IMR-90 (cell line): ENCODE measurements around the gene MDP1. TPM values are rescaled to one million over a fixed set of nuclear protein-coding genes. Genes with fewer than 3 reads are reported as not detected.
A peak's percentile ranks its signal among the peaks of the same experiment; 100 is the strongest.

ENCODE experiments used
- ATAC-seq: fragments of 200-7000 bp; cut with Tn5 transposase; 2 replicates; pipeline ENCODE4 v1.9.1; 2020; ENCODE audit warnings: low read depth, mild to moderate bottlenecking, moderate library complexity
- Bru-seq: library from RNA; stranded (reverse); fragments of 400-500 nt; gene quantifications from one replicate; lab custom pipeline; 2021; lab: Mats Ljungman, UMichigan
- BruChase-seq, 2 experiments: library from RNA; stranded (reverse); fragments of 400-500 nt; gene quantifications; one replicate each; lab custom pipeline; 2021; lab: Mats Ljungman, UMichigan
- BruUV-seq: library from RNA; stranded (reverse); fragments of 400-500 nt; replicated peaks from 2 replicates; lab custom pipeline; 2021; lab: Mats Ljungman, UMichigan
- CTCF ChIA-PET: fragments of 300-600 bp; formaldehyde crosslinking; extraction: SDS; loops from one replicate; lab custom pipeline; 2021; ENCODE audit warnings: antibody characterized with exemption; lab: Yijun Ruan, JAX
- POLR2A ChIA-PET: fragments of 300-600 bp; sonication (Branson Sonifier 250); formaldehyde crosslinking; loops from one replicate; lab custom pipeline; 2022; ENCODE audit warnings: antibody characterized with exemption; ENCODE audit not compliant: unreplicated experiment; lab: Charles Lee
- DNase-seq: peaks from one replicate; pipeline ENCODE4 v3.0.0; 2013
- H2AFZ ChIP-seq: replicated peaks from 2 replicates; pipeline ENCODE3; 2013; ENCODE audit warnings: low read length, mild to moderate bottlenecking; ENCODE audit not compliant: poor library complexity
- H2AK5ac ChIP-seq: 2 replicates; pipeline ENCODE4 v1.6.1; 2013; ENCODE audit warnings: low read depth, low read length, inconsistent platforms
- H2AK9ac ChIP-seq: replicated peaks from 2 replicates; pipeline ENCODE3; 2013; ENCODE audit warnings: mild to moderate bottlenecking, low read depth, low read length, moderate library complexity; ENCODE audit not compliant: poor library complexity
- H2BK120ac ChIP-seq: 2 replicates; pipeline ENCODE4 v1.6.1; 2013; ENCODE audit warnings: low read depth, low read length, inconsistent platforms
- H2BK15ac ChIP-seq: 3 replicates; pipeline ENCODE4 v1.6.1; 2013; ENCODE audit warnings: low read depth, low read length, inconsistent platforms
- H2BK20ac ChIP-seq: 2 replicates; pipeline ENCODE4 v1.6.1; 2013; ENCODE audit warnings: low read depth, mild to moderate bottlenecking, inconsistent platforms, low read length, moderate library complexity
- H2BK5ac ChIP-seq: 2 replicates; pipeline ENCODE4 v1.6.1; 2013; ENCODE audit warnings: mild to moderate bottlenecking, low read depth, low read length, inconsistent platforms; ENCODE audit not compliant: poor library complexity, severe bottlenecking
- H3K14ac ChIP-seq: replicated peaks from 2 replicates; pipeline ENCODE4 v1.6.1; 2013; ENCODE audit warnings: low read depth, low read length, inconsistent platforms
- H3K18ac ChIP-seq: 2 replicates; pipeline ENCODE4 v1.6.1; 2013; ENCODE audit warnings: low read depth, low read length, control low read depth
- H3K23ac ChIP-seq: 2 replicates; pipeline ENCODE4 v1.6.1; 2013; ENCODE audit warnings: low read depth, low read length, inconsistent platforms
- H3K27ac ChIP-seq: 2 replicates; pipeline ENCODE4 v1.5.1; 2013; ENCODE audit warnings: mild to moderate bottlenecking, control low read depth, low read length; ENCODE audit not compliant: insufficient read depth
- H3K27me3 ChIP-seq: 2 replicates; pipeline ENCODE4 v1.6.1; 2013; ENCODE audit warnings: low read length; ENCODE audit not compliant: control insufficient read depth, insufficient read depth
- H3K36me3 ChIP-seq: 2 replicates; pipeline ENCODE4 v1.6.1; 2013; ENCODE audit warnings: low read length, mixed read lengths; ENCODE audit not compliant: control insufficient read depth, insufficient read depth
- H3K4ac ChIP-seq: 2 replicates; pipeline ENCODE4 v1.6.1; 2013; ENCODE audit warnings: low read depth, low read length, inconsistent platforms
- H3K4me1 ChIP-seq: 2 replicates; pipeline ENCODE4 v1.6.1; 2013; ENCODE audit warnings: low read length, mixed read lengths; ENCODE audit not compliant: control insufficient read depth, insufficient read depth
- H3K4me2 ChIP-seq: 2 replicates; pipeline ENCODE4 v1.6.1; 2013; ENCODE audit warnings: low read depth, mild to moderate bottlenecking, control low read depth, low read length, moderate library complexity
- H3K4me3 ChIP-seq: 2 replicates; pipeline ENCODE4 v1.5.1; 2013; ENCODE audit warnings: low read depth, mild to moderate bottlenecking, control low read depth, low read length, moderate library complexity; ENCODE audit not compliant: insufficient read depth
- H3K56ac ChIP-seq: 2 replicates; pipeline ENCODE4 v1.6.1; 2013; ENCODE audit warnings: low read length, inconsistent platforms; ENCODE audit not compliant: insufficient read depth; ENCODE audit errors: extremely low read depth
- H3K79me1 ChIP-seq, 2 experiments: 2 replicates each; pipeline ENCODE4 v1.6.1; 2013; ENCODE audit warnings: low read length in 2 of 2, inconsistent platforms in 1 of 2, low read depth in 1 of 2
- H3K9ac ChIP-seq: 2 replicates; pipeline ENCODE4 v1.6.1; 2013; ENCODE audit warnings: low read depth, low read length, control low read depth
- H3K9me1 ChIP-seq: 2 replicates; pipeline ENCODE4 v1.6.1; 2013; ENCODE audit warnings: low read length, inconsistent platforms; ENCODE audit not compliant: insufficient read depth
- H3K9me3 ChIP-seq: 2 replicates; pipeline ENCODE4 v1.6.1; 2013; ENCODE audit warnings: low read length; ENCODE audit not compliant: control insufficient read depth, insufficient read depth
- H4K20me1 ChIP-seq: 2 replicates; pipeline ENCODE4 v1.6.1; 2013; ENCODE audit warnings: low read length, inconsistent platforms; ENCODE audit not compliant: insufficient read depth
- H4K5ac ChIP-seq: 2 replicates; pipeline ENCODE4 v1.6.1; 2013; ENCODE audit warnings: mild to moderate bottlenecking, low read depth, low read length, control low read depth
- H4K8ac ChIP-seq, 2 experiments: 2 replicates each; pipeline ENCODE4 v1.6.1; 2013; ENCODE audit warnings: low read depth in 2 of 2, low read length in 2 of 2, control low read depth in 1 of 2, inconsistent platforms in 1 of 2
- H4K91ac ChIP-seq: 2 replicates; pipeline ENCODE4 v1.6.1; 2013; ENCODE audit warnings: low read depth, low read length, inconsistent platforms; ENCODE audit not compliant: insufficient read depth
- BHLHE40 ChIP-seq: fragments of 150-350 bp; IDR thresholded peaks from 2 replicates; pipeline ENCODE4 v1.6.1; 2016; ENCODE audit warnings: mild to moderate bottlenecking, low read depth, low read length
- CEBPB ChIP-seq: IDR thresholded peaks from 2 replicates; pipeline ENCODE4 v1.6.1; 2012; ENCODE audit warnings: low read depth, low read length, improper control_type of control experiment
- CHD1 ChIP-seq: IDR thresholded peaks from 2 replicates; pipeline ENCODE4 v1.6.1; 2012; ENCODE audit warnings: low read depth, low read length, improper control_type of control experiment
- ELK1 ChIP-seq: fragments of 150-350 bp; IDR thresholded peaks from 2 replicates; pipeline ENCODE4 v1.6.1; 2016; ENCODE audit warnings: low read depth, mild to moderate bottlenecking, low read length, moderate library complexity, borderline replicate concordance
- FOS ChIP-seq: fragments of 150-350 bp; IDR thresholded peaks from 2 replicates; pipeline ENCODE4 v1.6.1; 2016; ENCODE audit warnings: low read depth, low read length
- MAZ ChIP-seq: IDR thresholded peaks from 2 replicates; pipeline ENCODE4 v1.6.1; 2012; ENCODE audit warnings: low read depth, mild to moderate bottlenecking, low read length, improper control_type of control experiment, moderate library complexity, borderline replicate concordance
- MXI1 ChIP-seq: IDR thresholded peaks from 2 replicates; pipeline ENCODE4 v1.6.1; 2012; ENCODE audit warnings: low read depth, mild to moderate bottlenecking, low read length, moderate library complexity, borderline replicate concordance
- POLR2A ChIP-seq: IDR thresholded peaks from 2 replicates; pipeline ENCODE4 v1.6.1; 2012; ENCODE audit warnings: mild to moderate bottlenecking, low read depth, low read length
- RAD21 ChIP-seq: IDR thresholded peaks from 2 replicates; pipeline ENCODE4 v1.6.1; 2012; ENCODE audit warnings: low read length, improper control_type of control experiment
- RCOR1 ChIP-seq: IDR thresholded peaks from 2 replicates; pipeline ENCODE4 v1.6.1; 2012; ENCODE audit warnings: mild to moderate bottlenecking, low read length, improper control_type of control experiment; ENCODE audit not compliant: insufficient replicate concordance
- RFX5 ChIP-seq: IDR thresholded peaks from 2 replicates; pipeline ENCODE4 v1.8.0; 2012; ENCODE audit warnings: low read depth, mild to moderate bottlenecking, low read length, moderate library complexity
- SMC3 ChIP-seq: fragments of 150-350 bp; IDR thresholded peaks from 2 replicates; pipeline ENCODE4 v1.6.1; 2016; ENCODE audit warnings: low read depth, mild to moderate bottlenecking, antibody characterized with exemption, low read length, moderate library complexity
- USF2 ChIP-seq: fragments of 150-350 bp; IDR thresholded peaks from 2 replicates; pipeline ENCODE4 v1.6.1; 2017; ENCODE audit warnings: mild to moderate bottlenecking, antibody characterized with exemption, low read length, low read depth
- WGBS, 2 experiments: methylation state at CpG; one replicate each; pipeline versions ENCODE4 v1.1.5 to v1.1.7; 2013; ENCODE audit warnings: missing lambda C conversion rate in 2 of 2; ENCODE audit not compliant: insufficient read length in 1 of 2; ENCODE audit errors: extremely low coverage in 2 of 2; 5-methylcytosine and 5-hydroxymethylcytosine counted together
- dilution Hi-C: fragments of 300-500 bp; cut with HindIII; formaldehyde crosslinking; loops from one replicate; pipeline ENCODE4 v1.14.3; 2018; ENCODE audit warnings: low sequenced_read_pairs; ENCODE audit not compliant: unreplicated experiment
- in situ Hi-C: fragments of 300-500 bp; cut with MboI; formaldehyde crosslinking; loops from 3 replicates; pipeline ENCODE4 v1.14.3; 2019; ENCODE audit warnings: low sequenced_read_pairs, inconsistent platforms, mixed read lengths
- intact Hi-C: fragments of 100-400 bp; cut with micrococcal nuclease; formaldehyde crosslinking; loops from 2 replicates; pipeline ENCODE4 v1.10.0; 2022
- long read RNA-seq: library from polyadenylated mRNA; unstranded; transcript quantifications from one replicate; pipeline ENCODE4 v2.0.0, GENCODE V29; 2021; ENCODE audit not compliant: unreplicated experiment
- polyA plus RNA-seq, 3 experiments: library from polyadenylated mRNA; depleted of rRNA; stranded (reverse); fragments of >200 nt; gene quantifications; 2 replicates each; pipeline ENCODE4 v1.2.3, GENCODE V29; 2012; ENCODE audit warnings: low replicate concordance in 1 of 3
- total RNA-seq: library from RNA; depleted of rRNA; stranded (reverse); fragments of >200 nt; gene quantifications from 2 replicates; pipeline ENCODE4 v1.2.3, GENCODE V29; 2012; rRNA removed

MDP1 gene
- total RNA-seq (15.1 and 16.7 TPM in 2 replicates), polyA plus RNA-seq (2012; rRNA removed) (16.7 and 17.8 TPM in 2 replicates), Bru-seq, nascent RNA (percentile 85 among the genes with signal in this experiment), BruChase-seq, experiment 1, labeled RNA remaining after a 6-hour chase (percentile 85 among the genes with signal in this experiment), BruChase-seq, experiment 2, labeled RNA remaining after a 2-hour chase (percentile 87 among the genes with signal in this experiment)
- polyA plus RNA-seq (2012; cell fraction: cytosol; rRNA removed): 19.9 and 29.9 TPM in 2 replicates
- polyA plus RNA-seq (2012; cell fraction: nucleus; rRNA removed; ENCODE audit: low replicate concordance): 20.3 and 21.5 TPM in 2 replicates
- long read RNA-seq, transcript MDP1-201 (6 exons, 730 nt): major isoform, 5 of 8 reads
- long read RNA-seq, partial matches to known transcripts: 0 of 8 reads
- long read RNA-seq, other reads (novel, unspliced or antisense): 3 of 8 reads

- H3K9me3 ChIP-seq: no peaks in the 10 kb centered on the region
- peaks cover 18 to 67% of the 10 kb centered on the region in 2 experiments for H3K79me1 ChIP-seq
- 0% methylated on average over 21 of the region's 40 CpGs; no CpG with 5 or more reads in 1 of the 2 experiments for WGBS, 2 experiments
- H2BK15ac ChIP-seq: no peak within 1 kb of the TSS; the same call in 2 of the 3 replicates
- 0 out of 2 replicates have a peak, but pooled peaks cover 13% of the 10 kb centered on the region for H3K9me1 ChIP-seq
- peak within 1 kb of the TSS; percentile 93 for H3K9ac ChIP-seq
- no peak within 1 kb of the TSS for H2BK20ac ChIP-seq
- H2BK120ac ChIP-seq: peak within 1 kb of the TSS; percentile 81
- H3K56ac ChIP-seq: peak within 1 kb of the TSS; percentile 83
- ChIA-PET CTCF (interaction anchor here (1.8 kb wide), 1 partner anchor 12 kb away, joined by 7 read pairs; no protein-coding TSS in a partner anchor), POLR2A (no interaction called here)
- peak within 1 kb of the TSS; percentile 94 for H4K91ac ChIP-seq
- peak within 1 kb of the TSS; percentile 74 for H3K4me3 ChIP-seq
- peak within 1 kb of the TSS; percentile 88 for H2BK5ac ChIP-seq
- H3K4me2 ChIP-seq: peak within 1 kb of the TSS; percentile 85
- in situ Hi-C loops (no loop called here), intact Hi-C loops (loop anchor here (1.0 to 10.0 kb wide), 3 partner anchors 17 to 219 kb away; partner anchors contain the start of genes GMPR2 and NEDD8), dilution Hi-C loops (no loop called here)
- DNase-seq (peak; percentile 83), ATAC-seq (peak; percentile 71)
- peak within 1 kb of the TSS; percentile 88 for H3K27ac ChIP-seq
- H4K5ac ChIP-seq: peak within 1 kb of the TSS; percentile 92
- H3K36me3 ChIP-seq: peaks cover 11% of the 10 kb centered on the region
- H2AK5ac ChIP-seq: peak within 1 kb of the TSS; percentile 96
- H3K18ac ChIP-seq: peak within 1 kb of the TSS; percentile 68
- H2AFZ ChIP-seq: peak within 1 kb of the TSS; percentile 98
- BruUV-seq: no TSS peak
- H3K14ac ChIP-seq: peak within 1 kb of the TSS; percentile 98
- peak within 1 kb of the TSS; percentile 100 for H3K4ac ChIP-seq
- peak within 1 kb of the TSS; percentile 98 for H2AK9ac ChIP-seq
- no peaks in the 10 kb centered on the region for H3K27me3 ChIP-seq
- H4K8ac ChIP-seq: peak within 1 kb of the TSS; percentile 55 to 98; a peak in 3 of 4 replicates
- H3K23ac ChIP-seq: peak within 1 kb of the TSS; percentile 97
- no peaks in the 10 kb centered on the region for H4K20me1 ChIP-seq
- peaks cover 2% of the 10 kb centered on the region for H3K4me1 ChIP-seq
- TF ChIP-seq BHLHE40 (no peak), CHD1 (no peak), MAZ (peak; percentile 57; the same call in 1 of the 2 replicates), RAD21 (peak; percentile 77), POLR2A (peak; percentile 82), CEBPB (peak; percentile 98), FOS (no peak), USF2 (peak; percentile 40; the same call in 1 of the 2 replicates), ELK1 (no peak), RCOR1 (peak; percentile 47), RFX5 (no peak), MXI1 (peak; percentile 59; the same call in 1 of the 2 replicates), SMC3 (peak; percentile 62)
These were observed at the start of gene MDP1 for GRCh38 chr14:24215495-24216344. Gene MDP1, minus strand, starts transcription at chr14:24216066. Its CDS starts 111 bp downstream, at chr14:24215955.
